Measurements from ENCODE around the gene YTHDF1. TPM values are rescaled to one million over a fixed set of nuclear protein-coding genes. Genes with fewer than 3 reads are reported as not detected.

Gene YTHDF1
- total and polyA plus RNA-seq, 2 of the 8 experiments (the other 6 are each of a cell fraction or from before 2014, with no cell fraction given): 32.8 to 66.0 TPM

DNA sequence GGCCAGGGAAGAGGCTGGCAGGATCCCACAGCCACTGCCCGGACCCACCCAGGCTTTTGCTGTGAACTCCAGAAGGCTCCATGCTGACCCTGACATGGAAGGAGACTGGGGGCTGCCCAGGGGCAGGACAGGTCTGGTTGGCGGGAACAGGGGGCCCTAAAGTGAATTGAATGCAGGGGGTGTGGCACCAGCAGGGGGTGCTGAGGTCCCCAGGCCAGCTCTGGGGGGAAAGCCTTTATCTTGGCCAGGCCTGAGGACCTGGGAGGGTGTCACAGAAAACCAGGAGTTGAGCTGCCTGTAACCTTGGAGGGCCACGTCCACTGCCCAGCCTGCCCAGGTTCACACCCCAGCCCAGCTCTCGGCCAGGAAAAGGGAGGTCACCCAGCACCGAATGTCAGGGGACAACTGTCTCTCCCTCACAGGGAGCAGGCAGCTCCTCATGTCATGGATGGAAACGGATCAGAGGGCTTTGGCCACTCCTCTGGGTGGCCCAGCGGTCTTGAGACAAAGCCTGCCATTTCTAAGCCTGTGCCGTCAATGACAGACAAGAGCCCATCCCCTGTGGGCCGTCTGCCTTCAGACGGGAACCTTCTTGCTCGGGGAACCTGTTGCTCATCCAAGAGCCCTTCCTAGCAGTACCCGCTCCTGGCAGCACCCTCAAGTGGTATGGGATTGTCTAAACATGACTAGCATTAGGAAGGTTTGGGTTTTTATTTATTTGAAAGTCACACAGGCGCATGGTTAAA is 2.9 kb upstream of the YTHDF1 start:
- no peak overlapping the region for H2AK5ac ChIP-seq (ENCODE audit: low read depth, low read length)
- H2BK120ac ChIP-seq (replicated peaks; ENCODE audit: low read depth, low read length): no peak overlapping the region
- H4K5ac ChIP-seq (ENCODE audit: insufficient read length, low read depth, low read length): no peak overlapping the region
- no peak for DNase-seq (ENCODE audit: low read depth in 1 of 2, low spot score in 2 of 2)
- 78% methylated on average over 13 of the region's 13 CpGs; no CpG with 5 or more reads in 1 of the 2 experiments for WGBS, 2 experiments (ENCODE audit: extremely low coverage in 1 of 2, insufficient coverage in 1 of 2, insufficient read length in 1 of 2, insufficient replicate concordance in 2 of 2, low coverage in 1 of 2, low lambda C conversion rate in 2 of 2, missing lambda C conversion rate in 1 of 2)
- H3K27me3 ChIP-seq (replicated peaks in 1 of 4; ENCODE audit: control insufficient read depth in 3 of 4, extremely low read depth in 1 of 4, insufficient read depth in 3 of 4, low read length in 3 of 4): peaks cover 0 to 3% (median 0%) of the 10 kb centered on the region in 4 experiments; a peak in 2 of 7 replicates
- H3K79me2 ChIP-seq (ENCODE audit: control insufficient read depth in 1 of 2, insufficient read depth in 2 of 2, low read length in 2 of 2): peaks cover 5 to 16% of the 10 kb centered on the region in 2 experiments; a peak in 3 of 4 replicates
- POLR2A ChIA-PET (ENCODE audit: partially characterized antibody): interaction anchor here (0.9 to 3.6 kb wide), 4 partner anchors 28 to 811 kb away, joined by 3 to 12 read pairs (median 4); partner anchors contain the start of gene NKAIN4
- H3K23me2 ChIP-seq (ENCODE audit: low read depth, low read length): peaks cover 7% of the 10 kb centered on the region; the same call in 1 of the 2 replicates
- no peak overlapping the region; the same call in 1 of the 2 replicates for H4K8ac ChIP-seq (ENCODE audit: extremely low read depth, insufficient read depth, low read length)
- no peaks in the 10 kb centered on the region; the same call in 1 of the 2 replicates for H3K79me1 ChIP-seq (ENCODE audit: low read depth, low read length)
- H2BK12ac ChIP-seq (ENCODE audit: low read depth, low read length): no peak overlapping the region
- no peak overlapping the region for H4K91ac ChIP-seq (replicated peaks; ENCODE audit: insufficient read length, low read length)
- no peak overlapping the region for H2BK5ac ChIP-seq (ENCODE audit: low read depth, low read length)
- H3K27ac ChIP-seq (ENCODE audit: low read depth, low read length): no peak overlapping the region
- no peak for FAIRE-seq
- H3K9ac ChIP-seq (replicated peaks in 1 of 4; ENCODE audit: extremely low read depth in 1 of 4, low read depth in 3 of 4, low read length in 3 of 4): no peak overlapping the region
- H2BK20ac ChIP-seq (ENCODE audit: low read length): no peak overlapping the region
- H3K18ac ChIP-seq (ENCODE audit: extremely low read depth, low read length): no peak overlapping the region
- H3K4me2 ChIP-seq (ENCODE audit: insufficient read depth in 1 of 2, low read depth in 2 of 2, low read length in 2 of 2): no peak overlapping the region
- H3K4ac ChIP-seq (replicated peaks; ENCODE audit: insufficient read length, low read depth, low read length): no peak overlapping the region
- peaks cover 0 to 11% (median 2%) of the 10 kb centered on the region in 4 experiments; a peak in 4 of 7 replicates for H3K4me1 ChIP-seq (replicated peaks in 1 of 4; ENCODE audit: control insufficient read depth in 3 of 4, insufficient read depth in 4 of 4, low read length in 3 of 4)
- CTCF ChIA-PET (ENCODE audit: partially characterized antibody): interaction anchor here (0.5 to 3.6 kb wide), 7 partner anchors 10 to 704 kb away, joined by 3 to 18 read pairs (median 4); no protein-coding TSS in a partner anchor
- H2BK15ac ChIP-seq (ENCODE audit: low read length): no peak overlapping the region
- H3K56ac ChIP-seq (replicated peaks; ENCODE audit: insufficient read length, low read depth, low read length): no peak overlapping the region
- H3K23ac ChIP-seq (ENCODE audit: insufficient read length): no peak overlapping the region
- H3K36me3 ChIP-seq (ENCODE audit: control insufficient read depth in 2 of 4, insufficient read depth in 4 of 4, low read length in 3 of 4): peaks cover 0 to 3% (median 2%) of the 10 kb centered on the region in 4 experiments; a peak in 4 of 8 replicates
- H3K4me3 ChIP-seq (ENCODE audit: extremely low read depth in 1 of 4, insufficient read depth in 2 of 4, low read depth in 3 of 4, low read length in 4 of 4): no peak overlapping the region
- H3K9me3 ChIP-seq (ENCODE audit: insufficient read depth in 2 of 2, low read depth in 1 of 2, low read length in 1 of 2): no peaks in the 10 kb centered on the region
- peaks cover 6 to 11% of the 10 kb centered on the region in 2 experiments for H4K20me1 ChIP-seq (replicated peaks in 1 of 2; ENCODE audit: control insufficient read depth in 1 of 2, insufficient read depth in 2 of 2, low read length in 2 of 2)
- H3K14ac ChIP-seq (ENCODE audit: insufficient read length): no peak overlapping the region
- H2AFZ ChIP-seq (ENCODE audit: low read length): no peak overlapping the region
- TF ChIP-seq, protein P1, sequence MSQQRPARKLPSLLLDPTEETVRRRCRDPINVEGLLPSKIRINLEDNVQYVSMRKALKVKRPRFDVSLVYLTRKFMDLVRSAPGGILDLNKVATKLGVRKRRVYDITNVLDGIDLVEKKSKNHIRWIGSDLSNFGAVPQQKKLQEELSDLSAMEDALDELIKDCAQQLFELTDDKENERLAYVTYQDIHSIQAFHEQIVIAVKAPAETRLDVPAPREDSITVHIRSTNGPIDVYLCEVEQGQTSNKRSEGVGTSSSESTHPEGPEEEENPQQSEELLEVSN (IDR thresholded peaks at IDR 0.05): no peak
- TF ChIP-seq SUZ12 (IDR thresholded peaks at IDR 0.05; ENCODE audit: low read length) (no peak), SP4 (IDR thresholded peaks at IDR 0.05; ENCODE audit: low read length) (no peak), NRF1 (IDR thresholded peaks at IDR 0.05; ENCODE audit: low read depth, low read length) (no peak), KDM4A (IDR thresholded peaks at IDR 0.05; ENCODE audit: low read depth, low read length, severe bottlenecking) (no peak), RNF2 (IDR thresholded peaks at IDR 0.05; ENCODE audit: borderline replicate concordance, low read depth, low read length, missing control alignments, poor library complexity, severe bottlenecking) (no peak), SP2 (IDR thresholded peaks at IDR 0.05; ENCODE audit: low read length) (no peak), CHD2 (IDR thresholded peaks at IDR 0.05; ENCODE audit: low read length) (no peak), TAF1 (IDR thresholded peaks at IDR 0.05; ENCODE audit: low read depth, low read length) (no peak), RAD21 (IDR thresholded peaks at IDR 0.05 in 1 of 2, conservative IDR thresholded peaks at IDR 0.05 in 1 of 2; ENCODE audit: low read depth in 2 of 2, low read length in 2 of 2) (no peak)

Data from H1 (cell line).